HFFc6 (cell line): ENCODE measurements around the gene MRGPRD. TPM values are rescaled to one million over a fixed set of nuclear protein-coding genes. Genes with fewer than 3 reads are reported as not detected.

Experiments used
- DNase-seq: peaks from one replicate; pipeline ENCODE4 v3.0.0-alpha.2; 2018
- H3K27ac Mint-ChIP-seq: 2 replicates; pipeline ENCODE4 v1.8.0; 2020; ENCODE audit warnings: mild to moderate bottlenecking, mixed read lengths
- H3K27me3 Mint-ChIP-seq: 2 replicates; pipeline ENCODE4 v1.8.0; 2021; ENCODE audit warnings: mild to moderate bottlenecking, moderate library complexity, mixed read lengths; ENCODE audit not compliant: insufficient read depth
- H3K36me3 Mint-ChIP-seq: 2 replicates; pipeline ENCODE4 v1.8.0; 2021; ENCODE audit warnings: low read depth, mixed read lengths
- H3K4me1 Mint-ChIP-seq: 2 replicates; pipeline ENCODE4 v1.8.0; 2020; ENCODE audit warnings: low read depth, mixed read lengths
- H3K4me3 Mint-ChIP-seq: 2 replicates; pipeline ENCODE4 v1.8.0; 2020; ENCODE audit warnings: mild to moderate bottlenecking, moderate library complexity, mixed read lengths
- H3K9me3 Mint-ChIP-seq: 2 replicates; pipeline ENCODE4 v1.8.0; 2020; ENCODE audit warnings: mild to moderate bottlenecking, mixed read lengths
- CTCF ChIP-seq: fragments of 200-600 bp; sonication (generic); IDR thresholded peaks from 2 replicates; pipeline ENCODE4 v1.5.0; 2021; ENCODE audit warnings: antibody characterized with exemption, mild to moderate bottlenecking
- total RNA-seq, 6 experiments: library from RNA; stranded (reverse); fragmentation: NEBNext Ultra II Directional; extraction: Animal tissue kit (Norgen Biotek cat#: 25700); gene quantifications; 2 replicates in 1 of 6; 3 replicates in 5 of 6; pipeline ENCODE4 v1.2.3, GENCODE V29; 2021

Gene MRGPRD
- total RNA-seq, 6 experiments from 2014 or later: not detected

GRCh38 chr11:68932358-68932757 is 48.4 kb downstream of the MRGPRD start:
- no peak for TF ChIP-seq CTCF
- Mint-ChIP-seq H3K9me3 (0 out of 2 replicates have a peak, but pooled peaks cover under 1% of the 10 kb centered on the region), H3K4me3 (no peak overlapping the region)

DNA sequence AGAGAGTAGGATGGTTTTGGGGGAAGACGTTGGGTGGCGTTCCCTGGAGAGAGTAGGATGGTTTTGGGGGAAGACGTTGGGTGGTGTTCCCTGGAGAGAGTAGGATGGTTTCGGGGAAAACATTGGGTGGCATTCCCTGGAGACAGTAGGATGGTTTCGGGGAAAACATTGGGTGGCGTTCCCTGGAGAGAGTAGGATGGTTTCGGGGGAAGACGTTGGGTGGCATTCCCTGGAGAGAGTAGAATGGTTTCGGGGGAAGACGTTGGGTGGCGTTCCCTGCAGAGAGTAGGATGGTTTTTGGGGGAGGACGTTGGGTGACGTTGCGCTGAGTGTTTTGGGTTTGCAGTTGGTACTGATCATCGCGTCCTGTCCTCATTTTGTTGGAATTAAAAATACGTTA is 48.9 kb downstream of the MRGPRD start:
- no peak overlapping the region for H3K27ac Mint-ChIP-seq
- no peak for DNase-seq
- H3K4me3 Mint-ChIP-seq: no peak overlapping the region
- H3K27me3 Mint-ChIP-seq: no peaks in the 10 kb centered on the region
- H3K9me3 Mint-ChIP-seq: peaks cover 5% of the 10 kb centered on the region; the same call in 1 of the 2 replicates
- H3K36me3 Mint-ChIP-seq: peaks cover 27% of the 10 kb centered on the region
- no peak for TF ChIP-seq CTCF
- no peaks in the 10 kb centered on the region for H3K4me1 Mint-ChIP-seq

More at GRCh38 chr11:68932358-68932757, 48.4 kb downstream of the MRGPRD start:
- peaks cover 23% of the 10 kb centered on the region for H3K36me3 Mint-ChIP-seq
- no peaks in the 10 kb centered on the region for H3K27me3 Mint-ChIP-seq
- no peak for DNase-seq
- H3K27ac Mint-ChIP-seq: no peak overlapping the region
- no peaks in the 10 kb centered on the region for H3K4me1 Mint-ChIP-seq

GRCh38 chr11:68930991-68931855 is 49.6 kb downstream of the MRGPRD start:
- TF ChIP-seq CTCF: no peak
- no peaks in the 10 kb centered on the region; the same call in 1 of the 2 replicates for H3K27me3 Mint-ChIP-seq
- peaks cover 34% of the 10 kb centered on the region for H3K36me3 Mint-ChIP-seq
- H3K4me1 Mint-ChIP-seq: no peaks in the 10 kb centered on the region
- no peak for DNase-seq
- H3K27ac Mint-ChIP-seq: no peak overlapping the region
- no peak overlapping the region for H3K4me3 Mint-ChIP-seq
- peaks cover 9% of the 10 kb centered on the region for H3K9me3 Mint-ChIP-seq

Other genes starting within 250 kb of the MRGPRD start
- 1 to 10 TPM; 3.9 to 6.1 (median 5.0) TPM for gene TESMIN, start 229.5 kb downstream of the MRGPRD start, total RNA-seq
- gene CPT1A, start 139.1 kb downstream of the MRGPRD start, total RNA-seq: 10 to 100 TPM; 35.5 to 63.7 (median 55.8) TPM
- 10 to 100 TPM; 60.8 to 69.9 (median 63.9) TPM for gene MRPL21, start 77.2 kb downstream of the MRGPRD start, total RNA-seq
- gene IGHMBP2, start 77.1 kb downstream of the MRGPRD start, total RNA-seq: 10 to 100 TPM; 11.9 to 15.4 (median 14.1) TPM
- 10 to 100 TPM; 51.4 to 74.9 (median 63.9) TPM for gene MRGPRF, start 32.3 kb upstream of the MRGPRD start, total RNA-seq
- gene TPCN2, start 67.9 kb upstream of the MRGPRD start, total RNA-seq: 10 to 100 TPM in 1 of 6 experiments, 1 to 10 TPM in 5; 8.0 to 11.2 (median 9.0) TPM
- not detected for gene SMIM38, start 174.9 kb upstream of the MRGPRD start, total RNA-seq